HepG2 (cell line): ENCODE data around the gene GPN2. TPM values are rescaled to one million over a fixed set of nuclear protein-coding genes. Genes with fewer than 3 reads are reported as not detected.
A peak's percentile ranks its signal among the peaks of the same experiment; 100 is the strongest.

ENCODE experiments used
- CERS6 ChIP-seq: sonication (generic); formaldehyde crosslinking; IDR thresholded peaks from 2 replicates; pipeline ENCODE4 v1.5.0; 2020; ENCODE audit warnings: missing genetic modification reagents
- ESRRA ChIP-seq: sonication (generic); formaldehyde crosslinking; IDR thresholded peaks from 2 replicates; pipeline ENCODE4 v1.5.1; 2020; ENCODE audit warnings: mild to moderate bottlenecking, low read depth, missing genetic modification reagents
- FOSL2 ChIP-seq: sonication (generic); formaldehyde crosslinking; IDR thresholded peaks from 2 replicates; pipeline ENCODE4 v1.4.0; 2020; ENCODE audit warnings: missing genetic modification reagents
- HINFP ChIP-seq: sonication (generic); formaldehyde crosslinking; IDR thresholded peaks from 2 replicates; pipeline ENCODE4 v1.4.0; 2020; ENCODE audit warnings: low read depth, mild to moderate bottlenecking, missing genetic modification reagents
- NBN ChIP-seq: fragments of 450-650 bp; conservative IDR thresholded peaks from 2 replicates; pipeline ENCODE4 v1.6.1; 2017
- NR1H2 ChIP-seq: sonication (generic); formaldehyde crosslinking; IDR thresholded peaks from 2 replicates; pipeline ENCODE4 v1.8.1; 2022; ENCODE audit warnings: low read depth, missing genetic modification reagents, borderline replicate concordance
- PHF20 ChIP-seq: sonication (generic); formaldehyde crosslinking; IDR thresholded peaks from 2 replicates; pipeline ENCODE4 v1.5.0; 2020; ENCODE audit warnings: mild to moderate bottlenecking, missing genetic modification reagents
- YEATS4 ChIP-seq: sonication (generic); formaldehyde crosslinking; IDR thresholded peaks from 2 replicates; pipeline ENCODE4 v1.4.0; 2020; ENCODE audit warnings: missing genetic modification reagents, borderline replicate concordance
- ZBTB7B ChIP-seq: sonication (generic); formaldehyde crosslinking; IDR thresholded peaks from 2 replicates; pipeline ENCODE4 v1.4.0; 2020; ENCODE audit warnings: missing genetic modification reagents
- ZNF251 ChIP-seq: sonication (generic); formaldehyde crosslinking; IDR thresholded peaks from 2 replicates; pipeline ENCODE4 v1.9.0; 2021; ENCODE audit warnings: mild to moderate bottlenecking, missing genetic modification reagents
- ZNF382 ChIP-seq: sonication (generic); formaldehyde crosslinking; IDR thresholded peaks from 2 replicates; pipeline ENCODE4 v1.5.0; 2020; ENCODE audit warnings: missing genetic modification reagents, mild to moderate bottlenecking, borderline replicate concordance
- ZNF468 ChIP-seq: sonication (generic); formaldehyde crosslinking; IDR thresholded peaks from 2 replicates; pipeline ENCODE4 v1.8.0; 2022; ENCODE audit warnings: mild to moderate bottlenecking, moderate library complexity, missing genetic modification reagents
- ZNF615 ChIP-seq: sonication (generic); formaldehyde crosslinking; IDR thresholded peaks from 2 replicates; pipeline ENCODE4 v1.5.0; 2020; ENCODE audit warnings: mild to moderate bottlenecking, missing genetic modification reagents, borderline replicate concordance
- polyA plus RNA-seq, 8 experiments: library from polyadenylated mRNA; depleted of rRNA in 3 of 8; stranded (reverse) in 7 of 8; unstranded in 1 of 8; fragments of >200 nt; fragmentation: Illumina TruSeq in 4 of 8; extraction: Trizol in 4 of 8; gene quantifications; 2 replicates each; pipeline versions ENCODE4 v1.2.1 to v1.2.3, GENCODE V29; 2011 to 2016; ENCODE audit warnings: low read depth in 4 of 8, missing spikeins in 1 of 8, mixed read lengths in 1 of 8; ENCODE audit not compliant: insufficient read depth in 1 of 8
- total RNA-seq, 5 experiments: library from RNA; depleted of rRNA; stranded (reverse); fragments of >200 nt; fragmentation: Illumina TruSeq; extraction: Trizol; gene quantifications; 2 replicates each; pipeline ENCODE4 v1.2.3, GENCODE V29; 2016; ENCODE audit warnings: low read depth in 1 of 5
- TF ChIP-seq, protein P1 (sequence below): sonication (generic); formaldehyde crosslinking; IDR thresholded peaks from 2 replicates; pipeline ENCODE4 v1.4.0; 2020; ENCODE audit warnings: missing genetic modification reagents, mild to moderate bottlenecking, borderline replicate concordance
- TF ChIP-seq, protein P2 (sequence below), 2 experiments: fragments of 450-650 bp in 1 of 2; sonication (generic) in 1 of 2; formaldehyde crosslinking in 1 of 2; IDR thresholded peaks; 2 replicates each; pipeline versions ENCODE4 v1.6.1 to v1.8.0; 2016 to 2022; ENCODE audit warnings: antibody characterized with exemption in 1 of 2, mild to moderate bottlenecking in 1 of 2, missing genetic modification reagents in 1 of 2

The GPN2 gene
- total and polyA plus RNA-seq, 2 of the 13 experiments (the other 11 are each of a cell fraction or from before 2014, with no cell fraction given): 19.3 to 38.9 TPM

- peak; percentile 43; the same call in 1 of the 2 replicates for TF ChIP-seq ZBTB7B (CRISPR knock-in tag)
- peak; percentile 62; the same call in 1 of the 2 replicates for TF ChIP-seq ESRRA (CRISPR knock-in tag)
- TF ChIP-seq FOSL2 (CRISPR knock-in tag): no peak
- TF ChIP-seq NBN: no peak
- TF ChIP-seq CERS6 (CRISPR knock-in tag): no peak
- TF ChIP-seq, protein P1, sequence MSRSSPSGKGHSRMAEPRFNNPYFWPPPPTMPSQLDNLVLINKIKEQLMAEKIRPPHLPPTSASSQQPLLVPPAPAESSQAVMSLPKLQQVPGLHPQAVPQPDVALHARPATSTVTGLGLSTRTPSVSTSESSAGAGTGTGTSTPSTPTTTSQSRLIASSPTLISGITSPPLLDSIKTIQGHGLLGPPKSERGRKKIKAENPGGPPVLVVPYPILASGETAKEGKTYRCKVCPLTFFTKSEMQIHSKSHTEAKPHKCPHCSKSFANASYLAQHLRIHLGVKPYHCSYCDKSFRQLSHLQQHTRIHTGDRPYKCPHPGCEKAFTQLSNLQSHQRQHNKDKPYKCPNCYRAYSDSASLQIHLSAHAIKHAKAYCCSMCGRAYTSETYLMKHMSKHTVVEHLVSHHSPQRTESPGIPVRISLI (CRISPR knock-in tag): no peak; the same call in 1 of the 2 replicates
- peak; percentile 69; the same call in 1 of the 2 replicates for TF ChIP-seq NR1H2 (CRISPR knock-in tag)
- TF ChIP-seq YEATS4 (CRISPR knock-in tag): peak; percentile 83
- 0 out of 2 replicates have a peak, but pooled peaks have one; percentile 86 for TF ChIP-seq ZNF251 (CRISPR knock-in tag)
- no peak for TF ChIP-seq ZNF382 (CRISPR knock-in tag)
- TF ChIP-seq PHF20 (CRISPR knock-in tag): peak; percentile 86
- no peak for TF ChIP-seq HINFP
- TF ChIP-seq ZNF468 (CRISPR knock-in tag): no peak
- no peak for TF ChIP-seq ZNF615
- TF ChIP-seq, protein P2, sequence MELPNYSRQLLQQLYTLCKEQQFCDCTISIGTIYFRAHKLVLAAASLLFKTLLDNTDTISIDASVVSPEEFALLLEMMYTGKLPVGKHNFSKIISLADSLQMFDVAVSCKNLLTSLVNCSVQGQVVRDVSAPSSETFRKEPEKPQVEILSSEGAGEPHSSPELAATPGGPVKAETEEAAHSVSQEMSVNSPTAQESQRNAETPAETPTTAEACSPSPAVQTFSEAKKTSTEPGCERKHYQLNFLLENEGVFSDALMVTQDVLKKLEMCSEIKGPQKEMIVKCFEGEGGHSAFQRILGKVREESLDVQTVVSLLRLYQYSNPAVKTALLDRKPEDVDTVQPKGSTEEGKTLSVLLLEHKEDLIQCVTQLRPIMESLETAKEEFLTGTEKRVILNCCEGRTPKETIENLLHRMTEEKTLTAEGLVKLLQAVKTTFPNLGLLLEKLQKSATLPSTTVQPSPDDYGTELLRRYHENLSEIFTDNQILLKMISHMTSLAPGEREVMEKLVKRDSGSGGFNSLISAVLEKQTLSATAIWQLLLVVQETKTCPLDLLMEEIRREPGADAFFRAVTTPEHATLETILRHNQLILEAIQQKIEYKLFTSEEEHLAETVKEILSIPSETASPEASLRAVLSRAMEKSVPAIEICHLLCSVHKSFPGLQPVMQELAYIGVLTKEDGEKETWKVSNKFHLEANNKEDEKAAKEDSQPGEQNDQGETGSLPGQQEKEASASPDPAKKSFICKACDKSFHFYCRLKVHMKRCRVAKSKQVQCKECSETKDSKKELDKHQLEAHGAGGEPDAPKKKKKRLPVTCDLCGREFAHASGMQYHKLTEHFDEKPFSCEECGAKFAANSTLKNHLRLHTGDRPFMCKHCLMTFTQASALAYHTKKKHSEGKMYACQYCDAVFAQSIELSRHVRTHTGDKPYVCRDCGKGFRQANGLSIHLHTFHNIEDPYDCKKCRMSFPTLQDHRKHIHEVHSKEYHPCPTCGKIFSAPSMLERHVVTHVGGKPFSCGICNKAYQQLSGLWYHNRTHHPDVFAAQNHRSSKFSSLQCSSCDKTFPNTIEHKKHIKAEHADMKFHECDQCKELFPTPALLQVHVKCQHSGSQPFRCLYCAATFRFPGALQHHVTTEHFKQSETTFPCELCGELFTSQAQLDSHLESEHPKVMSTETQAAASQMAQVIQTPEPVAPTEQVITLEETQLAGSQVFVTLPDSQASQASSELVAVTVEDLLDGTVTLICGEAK (IDR thresholded peaks at IDR 0.05): peak; percentile 11; the same call in 1 of the 2 replicates
- TF ChIP-seq, protein P2 (CRISPR knock-in tag; IDR thresholded peaks at IDR 0.05): peak; percentile 75; the same call in 1 of the 2 replicates
These were observed 31.7 kb upstream of the GPN2 start, which contains the start of gene NUDC (continued) for GRCh38 chr1:26921540-26922430.
